HG02981 (cell line): ENCODE results near the gene ANXA2R.
"Not testable (repeated sequence)": the region's sequence is repeated elsewhere in the genome, so short reads cannot be mapped to it uniquely, and the experiment has no call there.

Source experiments
- ATAC-seq: cut with Tn5 transposase; IDR thresholded peaks from one replicate; pipeline ENCODE4 v1.9.1; 2021; ENCODE audit warnings: mild to moderate bottlenecking, moderate library complexity; ENCODE audit not compliant: unreplicated experiment

ANXA2R gene

DNA sequence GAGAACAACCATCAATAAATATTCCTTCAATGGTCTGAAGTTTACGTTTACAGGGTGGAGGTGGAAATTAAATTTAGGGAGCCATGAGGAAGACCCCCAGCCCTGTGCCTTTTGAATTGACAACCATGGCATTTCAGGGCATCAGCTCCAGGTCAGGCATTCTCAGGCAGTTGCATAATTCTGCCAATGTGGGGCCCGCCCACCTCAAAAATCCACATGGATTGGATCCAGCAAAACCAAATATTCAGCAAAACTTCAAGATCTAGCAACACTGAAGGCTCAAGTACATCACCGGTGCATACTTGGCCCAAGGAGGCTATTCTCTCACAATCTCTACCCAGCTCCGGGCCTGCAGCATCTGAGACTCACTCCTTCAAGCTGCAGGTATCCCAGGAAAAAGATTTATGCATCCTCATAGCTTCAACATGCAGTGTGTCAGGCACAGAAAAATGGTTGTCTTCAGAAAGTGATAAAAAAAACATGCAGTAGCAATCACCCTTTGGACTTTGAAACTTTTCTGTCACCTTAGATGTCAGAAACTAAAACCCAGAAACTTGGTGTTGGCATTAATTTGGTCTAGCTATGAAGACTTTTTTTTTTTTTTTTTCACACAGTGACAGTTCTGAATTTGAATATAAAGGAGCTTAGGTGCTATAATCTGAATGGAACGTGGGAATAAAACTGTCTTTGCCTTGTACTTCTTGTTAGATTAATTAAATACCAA is 21.4 kb upstream of the ANXA2R start:
- no peak for ATAC-seq

DNA sequence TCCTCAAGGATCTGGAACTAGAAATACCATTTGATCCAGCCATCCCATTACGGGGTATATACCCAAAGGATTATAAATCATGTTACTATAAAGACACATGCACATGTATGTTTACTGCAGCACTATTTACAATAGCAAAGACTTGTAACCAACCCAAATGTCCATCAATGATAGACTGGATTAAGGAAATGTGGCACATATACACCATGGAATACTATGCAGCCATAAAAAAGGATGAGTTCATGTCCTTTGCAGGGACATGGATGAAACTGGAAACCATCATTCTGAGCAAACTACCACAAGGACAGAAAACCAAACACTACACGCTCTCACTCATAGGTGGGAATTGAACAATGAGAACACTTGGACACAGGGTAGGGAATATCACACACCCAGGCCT is 19.9 kb upstream of the ANXA2R start:
- not testable (repeated sequence) for ATAC-seq

DNA sequence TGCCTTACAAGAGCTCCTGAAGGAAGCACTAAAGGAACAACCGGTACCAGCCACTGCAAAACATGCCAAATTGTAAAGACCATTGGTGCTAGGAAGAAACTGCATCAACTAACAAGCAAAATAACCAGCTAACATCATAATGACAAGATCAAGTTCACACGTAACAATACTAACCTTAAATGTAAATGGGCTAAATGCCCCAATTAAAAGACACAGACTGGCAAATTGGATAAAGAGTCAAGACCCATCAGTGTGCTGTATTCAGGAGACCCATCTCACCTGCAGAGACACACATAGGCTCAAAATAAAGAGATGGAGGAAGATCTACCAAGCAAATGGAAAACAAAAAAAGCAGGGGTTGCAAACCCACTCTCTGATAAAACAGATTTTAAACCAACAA is 15.0 kb upstream of the ANXA2R start:
- not testable (repeated sequence) for ATAC-seq

DNA sequence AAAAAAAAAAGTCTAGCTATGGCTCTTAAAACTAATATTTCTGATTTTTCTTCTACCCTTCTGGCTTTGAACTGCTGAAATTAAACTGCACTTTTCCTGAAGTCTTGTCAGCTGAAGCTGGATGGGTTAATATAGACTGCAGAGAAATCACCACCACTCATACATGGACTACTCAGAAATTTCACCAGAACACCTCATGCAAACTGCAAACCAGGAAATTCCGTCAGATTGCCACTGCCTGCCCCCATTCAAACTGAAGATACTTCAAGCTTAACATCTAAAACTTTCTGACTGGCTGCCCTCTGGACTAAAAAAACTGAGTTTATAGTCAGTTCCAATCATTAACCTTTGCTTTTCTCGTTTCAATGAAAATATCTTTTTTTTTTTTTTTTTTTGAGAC is 11.6 kb upstream of the ANXA2R start:
- ATAC-seq: no peak

DNA sequence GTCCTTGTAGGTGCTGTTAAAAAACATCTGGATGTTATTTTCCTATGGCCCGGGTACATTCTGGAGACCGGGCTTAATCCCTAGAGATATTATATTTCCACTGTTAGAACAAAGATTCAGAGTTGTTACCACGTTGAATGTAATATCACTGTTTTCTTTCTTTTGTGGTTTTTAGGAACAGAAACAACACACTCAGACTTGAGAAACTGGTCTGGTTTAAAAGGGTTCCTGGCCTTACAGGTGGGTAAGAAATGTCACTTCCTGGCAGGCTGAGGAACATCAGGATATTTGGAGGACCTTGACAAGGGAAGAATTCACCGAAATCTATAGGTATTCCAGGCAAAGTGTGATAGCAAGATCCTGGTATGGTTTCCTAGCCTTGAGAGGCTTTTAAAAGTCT is 10.3 kb upstream of the ANXA2R start:
- no peak for ATAC-seq

DNA sequence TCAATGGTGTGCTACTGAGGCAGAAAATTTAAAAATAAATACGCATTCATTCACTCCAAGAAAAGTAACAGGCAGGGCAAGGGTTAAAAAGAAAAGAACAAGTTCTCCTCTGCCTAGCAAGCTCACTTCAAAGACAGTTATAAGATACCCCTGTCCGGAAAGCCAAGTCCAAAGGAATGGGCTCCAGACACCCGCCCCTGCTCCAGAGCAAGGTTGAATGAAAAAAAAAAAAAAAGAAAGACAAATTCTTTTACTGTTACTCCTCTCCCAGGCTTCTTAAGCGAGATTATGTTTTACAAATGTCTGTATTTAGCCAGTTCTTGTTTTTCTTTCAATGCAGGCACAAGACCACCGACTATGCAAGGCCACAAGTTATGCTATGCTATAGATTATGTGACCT is 9.1 kb upstream of the ANXA2R start:
- no peak for ATAC-seq

DNA sequence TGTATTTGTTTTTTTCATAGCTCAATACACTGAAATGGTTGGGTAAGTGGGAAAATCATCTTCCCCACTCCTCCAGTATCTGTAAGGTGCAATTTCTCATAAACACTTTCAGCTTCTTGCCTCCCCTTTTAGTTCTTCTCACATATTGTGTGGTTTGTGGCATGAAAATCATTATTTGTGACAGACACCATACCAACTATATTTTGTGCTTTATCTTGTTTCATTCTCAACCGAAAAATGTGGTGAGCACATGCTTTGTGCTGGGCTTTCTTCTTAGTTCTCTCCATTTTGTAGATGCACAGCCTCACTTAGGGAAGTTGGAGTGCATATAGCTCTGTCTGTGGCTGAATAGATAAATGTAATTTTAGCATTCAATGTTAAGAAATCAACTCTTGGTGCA is 6.4 kb upstream of the ANXA2R start:
- no peak for ATAC-seq

DNA sequence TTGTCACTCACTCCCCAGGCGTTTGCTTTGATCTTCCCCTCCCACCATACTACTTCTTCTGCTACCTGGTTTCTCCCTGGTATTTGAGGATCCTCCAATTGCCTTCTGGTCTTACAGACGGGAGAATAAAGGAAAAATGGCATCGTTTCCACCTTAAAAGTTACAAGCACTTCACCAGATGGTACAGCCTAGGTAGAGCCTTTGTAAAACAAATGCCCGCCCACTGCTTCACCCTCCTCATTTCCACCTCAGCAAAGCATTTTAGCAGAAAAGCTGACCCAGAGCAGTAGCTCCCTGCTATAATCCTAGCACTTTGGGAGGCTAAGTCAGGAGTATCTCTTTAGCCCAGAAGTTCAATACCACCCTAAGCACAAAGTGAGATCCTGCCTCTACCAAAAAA is 5.1 kb upstream of the ANXA2R start:
- no peak for ATAC-seq

DNA sequence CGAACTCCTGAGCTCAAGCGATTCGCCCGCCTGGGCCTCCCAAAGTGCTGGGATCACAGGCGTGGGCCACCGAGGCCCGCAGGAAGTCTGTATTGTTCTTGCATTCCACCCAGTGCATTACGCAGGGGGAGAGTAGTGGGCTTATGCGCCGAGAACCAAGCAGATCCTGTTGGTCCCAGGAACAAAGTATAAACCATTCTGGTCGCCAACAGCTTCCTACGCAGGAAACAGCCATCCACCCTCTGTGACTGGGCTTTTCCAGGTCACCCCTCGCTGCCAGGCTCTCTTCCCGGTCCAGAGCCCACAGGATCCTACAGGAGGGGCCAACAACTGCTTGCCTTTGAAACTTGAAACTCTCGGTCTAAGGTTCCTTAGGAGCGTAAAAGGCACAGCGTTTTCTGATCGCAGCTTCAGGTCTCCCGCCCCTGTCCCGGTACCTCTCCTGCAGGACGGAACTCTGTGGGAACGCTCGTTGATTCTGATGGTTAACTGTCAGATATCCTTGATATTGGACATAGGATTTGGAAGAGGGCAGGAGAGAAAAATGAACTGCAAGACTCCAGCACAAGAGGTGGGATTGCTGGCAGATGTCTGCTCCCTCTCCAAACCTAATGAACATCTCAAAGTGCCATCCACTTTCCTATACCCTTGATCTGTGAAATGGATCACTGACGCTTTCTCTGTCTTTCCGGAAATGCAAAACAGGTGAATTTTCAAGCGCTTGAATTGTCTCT is 4.2 kb upstream of the ANXA2R start:
- no peak for ATAC-seq

DNA sequence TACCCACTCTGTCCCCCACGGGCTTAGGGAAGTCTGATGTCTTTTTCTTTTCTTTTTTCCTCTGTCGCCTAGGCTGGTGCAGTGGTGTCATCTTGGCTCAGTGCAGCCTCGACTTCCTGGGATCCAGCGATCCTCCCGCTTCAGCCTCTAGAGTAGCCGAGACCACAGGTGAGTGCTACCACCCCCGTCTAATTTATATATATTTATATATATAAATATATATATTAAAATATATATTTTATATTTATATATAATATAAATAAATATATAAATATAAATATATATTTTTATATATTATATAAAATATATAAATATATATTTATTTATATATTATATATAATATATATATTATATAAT is 3.3 kb upstream of the ANXA2R start:
- ATAC-seq: no peak

DNA sequence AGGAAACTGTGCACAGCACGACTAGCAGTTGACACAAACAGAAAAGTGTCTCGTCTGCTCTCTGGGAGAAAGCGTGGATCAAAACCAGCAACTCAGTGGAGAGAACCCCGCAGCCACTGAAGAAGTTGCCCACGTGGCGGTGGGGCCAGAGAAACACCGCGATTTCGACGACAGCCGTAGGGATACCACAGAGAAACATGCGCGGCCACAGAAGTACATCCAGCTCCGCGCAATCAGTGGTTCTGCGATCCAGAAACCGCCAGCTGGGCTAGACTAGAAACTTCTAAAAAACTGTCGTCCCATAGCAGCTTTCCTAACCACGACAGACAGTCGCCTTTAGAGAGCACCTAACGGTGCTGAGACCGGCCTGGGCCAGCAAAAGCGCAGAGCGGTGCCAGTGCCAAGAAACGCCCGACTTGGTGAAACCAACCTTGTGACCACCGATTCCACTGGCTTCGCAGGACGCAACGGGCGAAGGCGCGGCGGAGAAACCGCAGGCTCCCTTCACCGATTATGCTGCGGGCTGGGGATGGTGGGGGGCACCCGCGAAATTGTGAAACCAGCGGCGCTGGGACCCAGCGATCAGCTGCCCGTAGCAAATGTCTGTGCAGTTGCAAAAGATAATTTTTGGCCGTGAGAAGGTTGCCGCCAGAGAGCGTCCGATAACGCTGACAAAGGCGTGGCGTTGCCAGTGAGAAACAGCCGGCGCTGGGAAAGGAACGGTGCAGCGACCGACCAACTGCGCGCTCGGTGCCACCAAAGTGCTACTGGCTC is 2.7 kb upstream of the ANXA2R start:
- peak; percentile 17 for ATAC-seq

DNA sequence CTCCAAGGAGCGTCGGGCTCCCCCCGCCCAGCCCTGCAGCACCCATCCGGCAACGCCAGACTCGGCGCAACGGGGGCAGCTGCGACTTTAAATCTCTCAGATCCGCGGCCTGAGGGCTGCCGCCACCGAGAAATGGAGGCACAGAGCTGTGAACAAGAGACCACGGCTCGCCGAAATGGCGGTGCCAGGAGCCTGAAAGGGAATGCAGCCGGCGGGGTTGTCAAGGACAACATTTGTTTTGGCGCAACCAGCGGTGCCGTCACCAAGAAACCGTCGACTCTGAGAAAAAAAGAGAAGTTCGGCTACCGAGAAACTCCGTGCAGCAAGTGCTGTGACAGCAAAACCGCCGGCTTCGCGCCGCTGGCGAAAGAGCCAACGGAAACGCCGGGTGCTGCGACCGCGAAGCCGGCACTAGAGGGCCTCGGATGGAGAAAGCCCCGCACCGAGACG is 2.1 kb upstream of the ANXA2R start:
- ATAC-seq: peak; percentile 32

DNA sequence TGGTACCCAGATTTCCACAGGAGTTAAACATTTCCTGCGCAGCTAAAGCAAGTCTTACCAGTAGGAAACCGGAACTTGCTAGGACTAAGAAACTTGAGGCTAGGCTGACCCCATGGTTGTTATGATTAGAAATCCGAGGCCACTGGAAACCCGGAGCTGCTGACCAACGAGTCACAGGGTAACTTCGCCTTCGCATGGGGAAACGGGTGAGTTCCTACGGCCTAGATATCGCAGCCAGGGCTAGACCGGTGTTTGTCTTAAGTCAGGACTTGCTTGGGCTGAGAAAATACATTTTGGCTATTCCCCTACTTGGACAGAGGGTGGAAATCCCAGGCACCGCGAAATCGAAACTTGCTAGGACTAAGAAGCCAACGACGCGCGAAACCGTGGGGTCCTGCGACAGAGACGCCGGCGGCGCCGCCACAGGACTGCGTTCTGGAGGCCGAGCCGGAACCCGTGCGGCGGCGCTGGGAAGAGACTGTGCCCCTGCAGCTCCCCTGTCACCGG is 1.6 kb upstream of the ANXA2R start:
- ATAC-seq: peak; percentile 11

DNA sequence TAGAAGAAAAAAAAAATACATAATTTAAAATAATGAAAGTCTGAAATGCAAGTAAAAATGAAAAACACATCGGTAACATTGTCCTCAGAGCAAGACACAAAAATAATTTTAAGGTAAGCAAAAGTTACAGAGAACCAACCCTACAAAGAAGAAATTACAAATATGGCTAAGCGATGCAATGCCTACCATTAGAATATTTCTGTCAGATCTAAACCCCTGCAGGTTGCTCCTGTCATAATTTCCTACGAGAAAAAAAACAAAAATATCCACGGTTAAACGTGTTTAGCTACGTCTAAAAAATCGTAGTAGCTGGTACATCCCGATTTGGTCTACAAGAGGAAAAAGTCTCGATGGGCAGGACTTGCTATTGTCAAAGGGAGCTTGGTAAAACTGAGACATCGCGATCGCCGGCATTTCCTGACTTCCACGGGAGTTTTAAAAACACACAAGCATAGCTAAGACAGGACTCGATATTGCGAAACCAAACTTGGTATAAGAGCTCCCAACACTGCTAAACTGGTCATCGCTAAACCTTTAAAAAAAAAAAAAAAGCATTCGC is 1.1 kb upstream of the ANXA2R start:
- no peak for ATAC-seq

DNA sequence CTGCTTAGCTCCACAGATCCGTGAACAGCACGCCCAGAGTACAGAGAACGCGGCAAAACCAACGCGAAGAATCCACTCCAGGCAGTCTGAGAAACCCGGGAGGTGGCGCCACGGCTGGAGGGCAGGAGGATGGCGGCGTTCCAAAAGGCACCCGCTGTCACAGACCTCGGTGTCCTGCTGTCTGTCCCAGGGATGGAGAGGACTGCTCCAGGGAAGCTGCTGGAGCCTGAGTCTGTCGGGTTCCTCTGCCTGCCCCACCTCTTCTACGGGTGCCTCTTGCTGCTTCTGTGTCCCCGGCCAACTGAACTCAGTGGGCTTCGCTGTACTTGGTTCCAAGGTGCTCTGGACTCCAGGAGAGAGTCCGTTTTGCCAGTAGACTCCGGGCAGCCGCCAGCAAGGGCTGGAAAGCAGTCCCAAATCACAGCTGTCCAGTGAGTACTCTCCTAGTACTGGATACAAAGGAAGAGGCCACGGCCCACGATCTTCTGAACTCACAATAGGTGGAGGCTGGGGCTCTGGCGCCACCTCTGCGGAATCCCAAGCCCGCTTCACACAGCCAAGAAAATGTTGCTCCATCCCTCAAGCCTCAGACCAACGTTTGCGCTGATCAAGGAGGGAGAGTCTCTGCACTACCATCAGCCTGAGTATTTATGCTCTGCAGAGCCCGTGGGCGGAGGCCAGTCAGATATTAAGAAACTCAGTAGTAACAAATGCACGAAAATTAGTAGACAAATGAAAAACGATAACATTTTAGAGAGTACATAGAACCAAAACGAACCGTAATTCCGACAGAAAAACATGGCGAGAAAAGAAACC is 440 bp downstream of the ANXA2R start:
- no peak for ATAC-seq

DNA sequence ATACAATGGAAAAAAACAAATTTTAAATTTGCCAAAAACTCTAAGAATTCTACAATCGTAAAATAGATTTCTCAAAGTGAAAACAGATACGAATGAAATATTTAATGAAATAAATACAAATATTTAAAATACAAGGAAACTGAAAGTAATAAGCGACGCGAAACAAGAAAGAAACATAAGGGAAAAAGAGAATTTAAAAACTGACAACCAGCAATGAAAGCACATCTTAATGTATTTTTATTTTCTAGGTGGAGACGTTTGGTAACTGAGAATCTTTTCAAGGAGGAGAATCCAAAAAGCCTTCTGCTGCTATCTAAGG is 1.0 kb downstream of the ANXA2R start:
- no peak for ATAC-seq

DNA sequence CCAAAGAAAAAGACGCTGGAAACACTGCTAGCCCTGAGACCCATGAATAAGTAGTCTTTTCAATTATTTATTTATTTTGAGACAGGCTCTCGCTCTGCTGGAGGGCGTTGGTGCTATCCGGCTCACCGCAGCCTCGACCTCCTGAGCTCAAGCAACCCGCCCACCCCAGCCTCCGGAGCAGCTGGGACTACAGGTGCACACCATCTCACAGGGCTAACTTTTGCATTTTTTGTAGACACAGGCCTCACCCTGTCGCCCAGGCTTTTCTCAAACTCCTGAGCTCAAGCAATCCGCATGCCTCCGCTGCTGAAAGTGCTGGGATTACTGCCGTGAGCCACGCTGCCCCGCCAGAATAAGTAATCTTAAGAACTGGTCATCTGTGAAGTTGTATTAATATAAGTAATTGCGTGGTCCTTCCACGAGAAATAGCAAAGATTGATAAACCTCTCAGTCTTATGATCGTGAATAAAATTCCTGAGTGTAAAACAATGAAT is 1.6 kb downstream of the ANXA2R start:
- ATAC-seq: no peak

DNA sequence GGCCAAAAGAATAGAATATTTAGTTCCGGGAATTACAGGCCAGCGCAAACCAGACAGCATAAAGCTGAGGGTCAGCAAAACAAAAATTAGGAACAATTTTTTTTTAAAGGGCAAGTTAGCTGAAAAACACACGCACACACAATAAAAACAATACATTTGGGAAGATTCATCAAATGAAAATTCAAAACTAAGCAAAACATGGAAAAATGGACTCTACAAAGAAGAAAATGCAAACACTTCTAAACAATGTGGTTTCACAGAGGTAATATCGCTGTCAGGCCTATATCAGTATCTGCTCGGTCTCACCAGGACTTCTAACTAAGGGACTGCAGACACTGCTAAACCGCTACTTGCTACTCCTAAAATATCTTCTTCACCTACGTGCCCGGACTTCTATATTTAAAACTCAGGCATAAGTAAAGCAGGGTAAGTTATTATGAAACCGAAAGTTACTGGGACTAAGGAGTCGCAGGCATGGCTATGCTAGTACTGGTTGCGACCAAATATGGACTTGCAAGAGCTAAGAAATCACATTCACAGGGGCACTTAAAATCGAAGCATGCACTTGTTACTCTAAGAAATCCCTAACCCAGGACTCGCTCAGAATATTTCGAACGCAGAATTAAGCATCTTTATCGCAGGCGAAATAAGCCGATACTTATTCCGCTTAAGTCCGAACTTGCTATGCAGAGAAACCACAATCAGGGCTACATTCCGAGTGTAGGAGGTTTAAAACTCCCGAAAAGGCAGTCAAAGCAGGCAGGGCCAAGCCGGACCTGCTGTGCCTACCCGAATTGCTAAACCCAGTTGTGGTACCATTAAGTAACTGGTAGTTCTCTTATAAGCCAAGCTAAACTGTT is 2.3 kb downstream of the ANXA2R start:
- ATAC-seq: no peak

DNA sequence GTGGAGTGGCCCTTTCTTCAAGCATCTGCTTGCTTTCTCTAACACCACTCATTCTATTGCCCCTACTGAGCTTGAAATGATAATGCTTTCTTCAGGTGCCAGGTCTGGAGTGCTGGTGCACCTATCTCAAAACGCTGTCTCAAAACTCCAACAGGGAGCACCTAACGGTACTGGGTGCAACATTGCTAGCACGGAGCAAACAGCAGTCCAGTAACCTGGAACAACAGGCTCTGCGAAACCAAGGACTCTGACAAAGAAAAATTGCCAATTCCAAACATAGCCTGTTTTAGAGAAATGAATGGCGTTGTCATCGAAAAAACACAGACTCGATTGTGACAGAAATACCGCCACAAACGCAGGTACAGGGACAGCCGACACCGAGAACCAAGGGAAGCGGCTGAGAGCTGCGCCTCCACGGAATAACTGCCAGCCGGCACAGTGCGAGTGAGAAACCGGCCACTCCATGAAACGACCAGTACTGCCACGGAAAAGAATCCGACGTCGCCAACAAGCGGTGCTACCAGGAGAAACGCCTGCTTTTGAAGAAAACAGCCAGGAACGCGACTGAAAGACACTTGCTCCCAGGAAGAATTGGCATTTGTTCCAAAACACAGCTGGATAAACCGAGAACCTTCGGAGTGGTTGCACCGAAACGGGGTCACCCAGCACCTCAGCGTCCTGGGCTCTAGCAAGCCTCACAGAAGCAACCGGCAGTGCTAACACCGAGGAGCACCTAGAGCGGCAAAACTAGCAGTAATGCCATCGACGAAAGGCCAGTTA is 3.1 kb downstream of the ANXA2R start:
- ATAC-seq: no peak
